ENCODE data around the gene LOXL4.

The LOXL4 gene

DNA sequence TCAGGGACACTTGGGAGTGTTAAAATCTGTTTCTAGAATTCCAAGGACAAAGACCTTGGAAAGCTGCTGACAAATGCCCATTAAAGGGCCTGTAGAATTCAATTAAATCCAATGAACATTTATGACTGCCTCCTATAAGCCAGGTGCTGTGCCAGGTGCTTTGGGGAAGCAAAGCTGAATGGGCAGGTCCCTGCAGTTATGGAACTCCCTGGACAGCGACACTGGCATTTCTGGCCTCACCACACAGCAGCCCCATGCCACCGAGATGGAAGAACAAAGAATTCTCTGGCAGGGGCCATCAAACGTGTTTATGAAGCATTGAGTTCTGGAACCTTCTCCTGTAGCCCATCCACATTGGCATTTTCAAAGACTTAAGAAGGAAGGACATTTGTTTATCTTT is 45.6 kb upstream of the LOXL4 start:
- no peak overlapping the region for H3K4me2 ChIP-seq (ENCODE audit: low read length)
- no peaks in the 10 kb centered on the region for H3K27me3 ChIP-seq (ENCODE audit: low read depth, low read length)
- H3K79me2 ChIP-seq (ENCODE audit: low read length), result no peaks in the 10 kb centered on the region
- H3K4me1 ChIP-seq (ENCODE audit: low read length), result no peaks in the 10 kb centered on the region
- H4K20me1 ChIP-seq (ENCODE audit: insufficient read depth, low read length), result no peaks in the 10 kb centered on the region
- H3K4me3 ChIP-seq (ENCODE audit: low read length), result no peak overlapping the region
- H3K27ac ChIP-seq (ENCODE audit: low read length), result no peak overlapping the region
- H3K36me3 ChIP-seq (replicated peaks; ENCODE audit: low read depth, low read length), result no peaks in the 10 kb centered on the region
- no peak overlapping the region for H2AFZ ChIP-seq (ENCODE audit: low read depth, low read length)
- no peaks in the 10 kb centered on the region for H3K9me3 ChIP-seq (ENCODE audit: insufficient read depth, low read length)
- no peak for TF ChIP-seq CTCF (IDR thresholded peaks at IDR 0.05; ENCODE audit: low read depth, low read length)
- TF ChIP-seq EZH2phosphoT487 (IDR thresholded peaks at IDR 0.05; ENCODE audit: low read depth), result no peak
- H3K9ac ChIP-seq (ENCODE audit: low read length), result no peak overlapping the region

- Histone ChIP-seq H3K4me2 (ENCODE audit: low read length) (no peak overlapping the region), H3K9me3 (ENCODE audit: insufficient read depth, low read length) (no peaks in the 10 kb centered on the region), H3K79me2 (ENCODE audit: low read length) (no peaks in the 10 kb centered on the region), H3K4me3 (ENCODE audit: low read length) (no peak overlapping the region), H3K9ac (ENCODE audit: low read length) (no peak overlapping the region), H3K27ac (ENCODE audit: low read length) (no peak overlapping the region), H3K36me3 (replicated peaks; ENCODE audit: low read depth, low read length) (no peaks in the 10 kb centered on the region), H4K20me1 (ENCODE audit: insufficient read depth, low read length) (no peaks in the 10 kb centered on the region), H3K4me1 (ENCODE audit: low read length) (no peaks in the 10 kb centered on the region), H3K27me3 (ENCODE audit: low read depth, low read length) (no peaks in the 10 kb centered on the region), H2AFZ (ENCODE audit: low read depth, low read length) (no peak overlapping the region)
- TF ChIP-seq CTCF (IDR thresholded peaks at IDR 0.05; ENCODE audit: low read depth, low read length) (no peak), EZH2phosphoT487 (IDR thresholded peaks at IDR 0.05; ENCODE audit: low read depth) (no peak)
These were observed 44.8 kb upstream of the LOXL4 start for GRCh38 chr10:98312822-98313221.

DNA sequence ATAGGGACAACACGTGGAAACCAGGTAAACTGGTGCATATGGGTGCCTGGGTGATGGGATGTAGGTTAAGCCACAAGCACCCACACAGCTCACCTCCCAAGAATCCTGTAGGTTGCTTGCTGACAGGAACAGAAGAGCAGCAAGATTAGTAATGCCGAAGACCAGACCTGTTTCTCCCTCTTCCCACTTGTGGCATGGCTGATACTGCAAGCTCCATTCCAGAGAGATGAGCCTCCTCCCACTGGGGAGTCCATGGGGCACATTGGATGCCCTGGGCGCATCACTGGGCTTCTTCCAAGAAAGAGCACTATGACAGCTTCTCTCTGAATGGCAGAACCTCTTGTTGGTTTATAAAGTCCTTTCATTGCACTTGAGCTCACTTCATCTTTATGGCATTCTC is 44.4 kb upstream of the LOXL4 start:
- H3K36me3 ChIP-seq (replicated peaks; ENCODE audit: low read depth, low read length), result no peaks in the 10 kb centered on the region
- H3K4me1 ChIP-seq (ENCODE audit: low read length), result no peaks in the 10 kb centered on the region
- no peak for TF ChIP-seq CTCF (IDR thresholded peaks at IDR 0.05; ENCODE audit: low read depth, low read length)
- TF ChIP-seq EZH2phosphoT487 (IDR thresholded peaks at IDR 0.05; ENCODE audit: low read depth), result no peak
- no peaks in the 10 kb centered on the region for H3K27me3 ChIP-seq (ENCODE audit: low read depth, low read length)
- H3K4me3 ChIP-seq (ENCODE audit: low read length), result no peak overlapping the region
- no peaks in the 10 kb centered on the region for H3K9me3 ChIP-seq (ENCODE audit: insufficient read depth, low read length)
- no peaks in the 10 kb centered on the region for H3K79me2 ChIP-seq (ENCODE audit: low read length)
- no peak overlapping the region for H2AFZ ChIP-seq (ENCODE audit: low read depth, low read length)
- no peak overlapping the region for H3K4me2 ChIP-seq (ENCODE audit: low read length)
- H4K20me1 ChIP-seq (ENCODE audit: insufficient read depth, low read length), result no peaks in the 10 kb centered on the region
- no peak overlapping the region for H3K9ac ChIP-seq (ENCODE audit: low read length)
- H3K27ac ChIP-seq (ENCODE audit: low read length), result no peak overlapping the region

DNA sequence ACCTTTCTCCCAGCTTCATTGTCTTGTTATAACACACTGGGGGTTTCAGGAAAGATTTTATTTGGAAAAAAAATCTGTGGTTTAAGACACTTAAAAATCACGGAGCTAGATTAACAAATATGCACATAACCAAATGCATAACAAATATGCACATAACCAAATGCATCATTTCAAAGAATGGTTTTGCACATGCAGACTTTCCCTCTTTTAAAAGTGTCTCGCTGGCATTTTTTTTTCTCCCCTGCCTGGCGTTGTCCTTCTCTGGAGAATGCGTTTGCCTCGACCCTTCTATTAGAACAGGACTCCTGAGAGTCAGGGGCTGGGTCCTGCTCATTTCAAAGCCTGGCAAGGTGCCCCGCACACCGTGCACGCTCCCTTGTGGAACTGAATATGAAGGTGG is 42.7 kb upstream of the LOXL4 start:
- Histone ChIP-seq H3K4me2 (ENCODE audit: low read length) (no peak overlapping the region), H4K20me1 (ENCODE audit: insufficient read depth, low read length) (no peaks in the 10 kb centered on the region), H3K27ac (ENCODE audit: low read length) (no peak overlapping the region), H3K36me3 (replicated peaks; ENCODE audit: low read depth, low read length) (no peaks in the 10 kb centered on the region), H3K9ac (ENCODE audit: low read length) (no peak overlapping the region), H2AFZ (ENCODE audit: low read depth, low read length) (no peak overlapping the region), H3K4me3 (ENCODE audit: low read length) (no peak overlapping the region), H3K27me3 (ENCODE audit: low read depth, low read length) (no peaks in the 10 kb centered on the region), H3K4me1 (ENCODE audit: low read length) (no peaks in the 10 kb centered on the region), H3K79me2 (ENCODE audit: low read length) (no peaks in the 10 kb centered on the region), H3K9me3 (ENCODE audit: insufficient read depth, low read length) (no peaks in the 10 kb centered on the region)
- TF ChIP-seq CTCF (IDR thresholded peaks at IDR 0.05; ENCODE audit: low read depth, low read length), result no peak
- no peak for TF ChIP-seq EZH2phosphoT487 (IDR thresholded peaks at IDR 0.05; ENCODE audit: low read depth)

Data from OCI-LY3 (cell line).